Esophagus (tissue), 2 donors: ENCODE results near the gene MORN5. TPM values are rescaled to one million over a fixed set of nuclear protein-coding genes. Genes with fewer than 3 reads are reported as not detected.

Source experiments
- H3K27ac ChIP-seq, 2 donors: one replicate each; pipeline ENCODE4 v1.5.1; 2013; ENCODE audit warnings: low read depth in 2 of 2, mild to moderate bottlenecking in 2 of 2, inconsistent platforms in 1 of 2, low read length in 1 of 2, moderate library complexity in 1 of 2
- H3K27me3 ChIP-seq, 2 donors: one replicate each; pipeline ENCODE4 v1.6.1; 2013; ENCODE audit warnings: low read length in 2 of 2, control low read depth in 1 of 2, mild to moderate bottlenecking in 1 of 2; ENCODE audit not compliant: insufficient read depth in 2 of 2, control insufficient read depth in 1 of 2
- H3K36me3 ChIP-seq, 2 donors: one replicate each; pipeline ENCODE4 v1.6.1; 2013; ENCODE audit warnings: low read length in 1 of 2; ENCODE audit not compliant: control insufficient read depth in 2 of 2, insufficient read depth in 2 of 2
- H3K4me1 ChIP-seq, 2 donors: one replicate each; pipeline ENCODE4 v1.6.1; 2013; ENCODE audit warnings: low read length in 1 of 2; ENCODE audit not compliant: control insufficient read depth in 2 of 2, insufficient read depth in 2 of 2
- H3K4me3 ChIP-seq, 2 donors: one replicate each; pipeline ENCODE4 v1.5.1; 2013; ENCODE audit warnings: low read length in 2 of 2, mild to moderate bottlenecking in 2 of 2, low read depth in 1 of 2, moderate library complexity in 1 of 2
- H3K9me3 ChIP-seq, 2 donors: one replicate each; pipeline ENCODE4 v1.6.1; 2013; ENCODE audit warnings: mild to moderate bottlenecking in 2 of 2, low read depth in 1 of 2, low read length in 1 of 2, moderate library complexity in 1 of 2; ENCODE audit not compliant: control insufficient read depth in 2 of 2, insufficient read depth in 1 of 2
- WGBS, 2 donors: extraction: QIAGEN DNeasy Blood & Tissue Kit; methylation state at CpG; one replicate each; pipeline ENCODE4 v1.1.7; 2013; 5-methylcytosine and 5-hydroxymethylcytosine counted together
- polyA plus RNA-seq, 2 donors: library from polyadenylated mRNA; stranded (reverse); fragments of 200-250 nt; gene quantifications; one replicate each; pipeline ENCODE4 v1.2.3, GENCODE V29; 2013
- donor health status: healthy with polysubstance abuse.
- donor health status: Bipolar disorder and iron deficiency.

The MORN5 gene
- polyA plus RNA-seq, 2 donors: 0.69 to 2.3 TPM

DNA sequence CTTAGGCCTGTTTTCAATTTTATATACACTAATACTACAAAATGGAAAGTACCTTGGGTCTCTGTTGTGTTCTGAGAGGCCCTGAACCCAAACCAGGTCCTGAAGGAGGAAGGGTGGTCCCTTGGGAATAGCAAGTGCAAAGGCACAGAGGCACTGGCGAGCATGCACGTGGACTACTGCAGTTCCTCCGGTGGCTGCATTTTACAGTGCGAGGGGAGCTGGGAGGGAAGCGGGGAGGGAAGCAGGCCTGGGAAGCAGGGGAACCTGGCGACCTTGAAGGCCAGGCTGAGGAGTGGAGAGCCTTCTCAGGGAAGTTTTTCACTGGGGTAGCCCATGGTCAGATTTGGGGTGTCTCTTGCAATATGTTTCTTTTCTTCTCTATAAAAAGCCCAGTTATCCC lies 33.9 kb downstream of the MORN5 start:
- H3K4me3 ChIP-seq: no peak overlapping the region
- no peak overlapping the region for H3K27ac ChIP-seq
- WGBS, 2 donors: 88 to 92% methylated on average over 6 of the region's 6 CpGs
- H3K4me1 ChIP-seq: peaks cover 0 to 10% of the 10 kb centered on the region in 2 donors
- peaks cover 0 to 3% of the 10 kb centered on the region in 2 donors for H3K9me3 ChIP-seq
- H3K27me3 ChIP-seq: no peaks in the 10 kb centered on the region
- H3K36me3 ChIP-seq: no peaks in the 10 kb centered on the region

DNA sequence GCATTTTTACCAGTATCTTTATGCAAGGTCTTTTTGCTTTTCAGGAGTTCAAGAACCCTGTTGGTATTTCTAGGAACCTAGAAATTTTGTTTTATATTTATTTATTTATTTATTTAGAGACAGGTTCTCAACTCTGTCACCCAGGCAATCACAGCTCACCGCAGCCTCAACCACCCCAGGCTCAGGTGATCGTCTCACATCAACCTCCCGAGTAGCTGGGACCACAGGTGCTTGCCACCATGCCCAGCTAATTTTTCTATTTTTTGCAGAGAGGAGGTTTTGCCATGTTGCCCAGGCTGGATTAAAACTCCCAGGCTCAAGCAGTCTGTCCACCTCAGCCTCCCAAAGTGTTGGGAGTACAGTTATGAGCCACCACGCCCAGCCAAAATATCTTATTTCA lies 36.2 kb downstream of the MORN5 start:
- Histone ChIP-seq H3K27me3 (no peaks in the 10 kb centered on the region), H3K4me3 (no peak overlapping the region), H3K36me3 (no peaks in the 10 kb centered on the region), H3K9me3 (peaks cover 0 to 3% of the 10 kb centered on the region in 2 donors), H3K27ac (no peak overlapping the region), H3K4me1 (peaks cover 0 to 7% of the 10 kb centered on the region in 2 donors)
- 89 to 93% methylated on average over 4 of the region's 4 CpGs for WGBS, 2 donors

DNA sequence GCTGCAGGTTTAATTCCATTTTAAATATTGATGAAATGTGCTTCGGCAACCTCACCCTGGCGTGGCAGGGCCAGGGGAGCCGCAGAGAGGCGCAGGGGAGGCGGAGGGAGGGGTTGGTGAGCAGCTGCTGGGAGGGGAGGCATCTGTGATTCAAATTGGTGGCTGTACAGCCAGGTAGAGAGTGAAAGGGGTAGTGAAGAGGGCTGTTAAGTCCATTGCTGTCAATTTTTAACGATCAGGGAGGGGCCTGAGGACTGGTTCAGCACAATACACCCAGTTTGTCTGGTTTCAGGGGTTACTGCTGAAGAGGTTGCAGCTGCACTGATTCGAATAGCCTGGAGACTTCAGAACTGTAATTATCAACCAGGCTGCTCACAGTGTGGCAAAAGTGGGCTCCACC lies 37.7 kb downstream of the MORN5 start:
- H3K4me1 ChIP-seq: peaks cover 0 to 2% of the 10 kb centered on the region in 2 donors
- no peak overlapping the region for H3K27ac ChIP-seq
- H3K36me3 ChIP-seq: no peaks in the 10 kb centered on the region
- 50 to 62% methylated on average over 7 of the region's 7 CpGs for WGBS, 2 donors
- no peak overlapping the region for H3K4me3 ChIP-seq
- peaks cover 0 to 3% of the 10 kb centered on the region in 2 donors for H3K9me3 ChIP-seq
- H3K27me3 ChIP-seq: no peaks in the 10 kb centered on the region

DNA sequence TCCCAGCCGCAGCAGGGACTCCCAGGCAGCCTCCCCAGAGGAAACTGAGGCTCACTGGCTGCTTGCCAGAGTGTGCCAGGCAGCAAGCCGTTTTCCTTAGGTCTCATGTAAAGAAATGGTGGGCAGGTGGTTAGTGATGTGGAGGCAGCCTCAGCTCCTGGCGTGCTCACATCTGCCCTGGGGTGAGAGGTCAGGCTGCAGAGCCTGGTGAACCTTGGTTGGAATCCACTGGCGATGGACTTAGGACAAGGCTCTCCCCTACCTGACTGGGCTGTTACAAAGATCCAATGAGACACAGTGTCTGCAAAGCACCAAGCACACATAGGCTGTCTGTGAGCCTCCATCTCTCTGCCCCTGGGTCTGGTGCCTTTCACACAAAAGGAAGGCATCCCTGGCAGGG lies 38.2 kb downstream of the MORN5 start:
- no peaks in the 10 kb centered on the region for H3K36me3 ChIP-seq
- WGBS, 2 donors: 63 to 80% methylated on average over 4 of the region's 4 CpGs
- H3K4me3 ChIP-seq: no peak overlapping the region
- no peaks in the 10 kb centered on the region for H3K4me1 ChIP-seq
- H3K27me3 ChIP-seq: no peaks in the 10 kb centered on the region
- no peak overlapping the region for H3K27ac ChIP-seq
- H3K9me3 ChIP-seq: peaks cover 0 to 3% of the 10 kb centered on the region in 2 donors

DNA sequence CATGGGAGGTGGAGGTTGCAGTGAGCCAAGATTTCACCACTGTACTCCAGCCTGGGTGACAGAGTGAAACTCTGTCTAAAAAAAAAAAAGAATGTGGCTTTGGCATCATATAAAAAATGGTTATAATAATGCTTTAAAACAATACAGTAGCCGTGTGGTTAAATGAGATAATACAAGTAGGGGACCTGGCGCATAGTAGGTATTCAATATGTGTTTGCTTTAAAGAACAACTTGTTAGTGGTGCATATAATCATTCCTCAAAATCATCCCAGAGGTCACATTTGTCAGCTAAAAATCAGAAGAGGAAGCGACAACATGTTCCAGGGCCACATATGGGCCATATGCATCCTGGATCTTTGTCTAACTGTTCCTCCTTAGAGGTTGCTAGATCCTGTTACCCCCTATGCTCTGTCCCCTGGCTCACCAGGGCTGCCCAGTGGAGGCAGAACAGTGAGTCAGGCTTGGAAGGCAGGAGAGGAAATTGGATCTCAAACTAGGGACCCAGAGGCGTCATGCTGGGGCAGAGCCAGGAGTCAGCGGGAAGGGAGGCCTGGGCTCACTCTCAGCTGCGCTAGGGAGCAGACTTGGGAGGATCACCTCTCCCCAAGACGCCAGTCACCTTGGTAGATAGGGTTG lies 41.4 kb downstream of the MORN5 start:
- Histone ChIP-seq H3K4me1 (no peaks in the 10 kb centered on the region), H3K36me3 (no peaks in the 10 kb centered on the region), H3K4me3 (no peak overlapping the region), H3K27me3 (no peaks in the 10 kb centered on the region), H3K9me3 (peaks cover 0 to 3% of the 10 kb centered on the region in 2 donors), H3K27ac (no peak overlapping the region)
- 77 to 84% methylated on average over 7 of the region's 7 CpGs for WGBS, 2 donors

DNA sequence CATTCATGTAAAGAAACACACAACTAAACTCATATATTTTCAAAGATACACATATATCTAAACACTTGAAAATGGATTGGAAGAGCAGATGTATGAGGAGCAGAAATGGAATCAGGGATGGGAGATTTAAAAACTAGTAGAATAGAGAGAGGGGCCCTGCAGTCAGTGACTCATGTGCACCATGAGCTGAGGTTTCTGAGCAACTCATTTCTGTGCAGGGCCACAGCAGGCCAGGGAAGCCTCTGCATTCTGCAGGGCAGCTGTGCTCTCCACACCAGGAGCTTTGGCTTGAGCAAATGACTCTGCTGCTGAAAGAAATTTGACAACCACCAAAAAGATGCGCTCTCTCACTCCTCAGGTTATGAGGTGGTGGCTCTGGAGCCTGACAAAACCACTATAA lies 41.9 kb downstream of the MORN5 start:
- H3K4me3 ChIP-seq: no peak overlapping the region
- H3K27ac ChIP-seq: no peak overlapping the region
- no peaks in the 10 kb centered on the region for H3K36me3 ChIP-seq
- no peaks in the 10 kb centered on the region for H3K27me3 ChIP-seq
- WGBS, 2 donors: 94 to 100% methylated on average over 1 of the region's 1 CpG
- H3K9me3 ChIP-seq: peaks cover 0 to 3% of the 10 kb centered on the region in 2 donors
- no peaks in the 10 kb centered on the region for H3K4me1 ChIP-seq

DNA sequence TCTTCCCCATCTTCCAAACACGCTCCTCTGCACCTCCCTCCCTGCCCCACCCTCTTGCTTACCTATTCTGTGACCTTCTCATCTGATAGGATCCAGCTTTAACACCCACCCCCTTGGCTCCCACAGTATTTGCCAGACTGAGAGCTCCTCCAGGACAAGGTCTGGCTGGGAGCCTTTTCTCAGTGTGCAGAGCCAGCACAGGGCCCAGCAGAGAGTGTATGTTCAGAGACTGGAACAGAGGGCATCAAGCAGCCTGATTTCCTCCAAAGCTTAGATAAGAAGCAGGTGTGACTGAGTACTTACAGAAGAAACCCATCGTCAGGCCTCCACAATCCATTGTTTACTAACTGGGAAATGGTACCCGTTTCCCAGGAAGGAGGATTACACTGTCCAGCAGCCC lies 42.4 kb downstream of the MORN5 start:
- 65 to 68% methylated on average over 3 of the region's 3 CpGs for WGBS, 2 donors
- Histone ChIP-seq H3K27me3 (no peaks in the 10 kb centered on the region), H3K4me1 (no peaks in the 10 kb centered on the region), H3K27ac (no peak overlapping the region), H3K36me3 (no peaks in the 10 kb centered on the region), H3K4me3 (no peak overlapping the region), H3K9me3 (peaks cover 0 to 3% of the 10 kb centered on the region in 2 donors)

DNA sequence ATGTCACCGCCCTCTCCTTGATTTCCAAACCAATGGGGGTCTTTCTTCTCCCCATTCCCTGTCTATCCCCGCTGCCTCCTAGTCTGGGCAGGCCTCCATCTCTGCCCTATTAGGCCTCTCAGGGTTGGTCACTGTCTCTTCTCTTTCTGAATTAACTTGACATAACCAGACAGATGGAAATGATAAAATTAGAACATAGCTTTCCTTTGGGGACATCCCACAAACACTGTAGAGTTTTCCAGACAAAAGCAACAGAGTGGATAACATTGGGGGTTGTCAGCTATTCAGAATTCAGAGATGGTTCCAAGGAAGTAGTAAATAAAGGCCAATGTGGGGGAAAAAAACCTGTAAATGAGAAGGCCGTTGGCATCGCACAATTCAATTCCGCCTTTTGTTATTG lies 44.3 kb downstream of the MORN5 start:
- Histone ChIP-seq H3K36me3 (no peaks in the 10 kb centered on the region), H3K4me3 (no peak overlapping the region), H3K27ac (no peak overlapping the region), H3K9me3 (no peaks in the 10 kb centered on the region), H3K27me3 (no peaks in the 10 kb centered on the region), H3K4me1 (no peaks in the 10 kb centered on the region)
- WGBS, 2 donors: 94 to 96% methylated on average over 5 of the region's 5 CpGs

DNA sequence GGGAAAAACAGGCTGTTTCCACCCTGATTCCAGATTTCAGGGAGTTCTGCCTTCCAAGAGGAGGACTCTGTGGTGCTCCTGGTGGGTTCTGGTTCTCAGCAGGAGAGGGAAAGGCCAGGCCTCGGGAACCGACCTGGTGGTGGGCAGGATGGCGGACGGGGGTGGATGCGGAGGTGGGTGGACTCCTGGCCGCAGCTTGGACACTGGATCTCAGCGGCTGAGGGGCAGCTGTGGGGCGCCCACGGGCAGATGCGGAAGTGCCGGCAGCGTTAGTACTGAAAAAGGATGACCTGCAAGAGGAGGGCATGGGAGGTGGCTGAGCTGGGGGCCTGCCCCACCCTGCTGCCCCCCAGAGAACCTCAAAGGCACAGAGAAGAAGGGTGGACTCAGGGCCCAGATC lies 44.8 kb downstream of the MORN5 start:
- no peaks in the 10 kb centered on the region for H3K4me1 ChIP-seq
- H3K36me3 ChIP-seq: no peaks in the 10 kb centered on the region
- no peak overlapping the region for H3K27ac ChIP-seq
- no peaks in the 10 kb centered on the region for H3K27me3 ChIP-seq
- WGBS, 2 donors: 92 to 94% methylated on average over 12 of the region's 12 CpGs
- no peak overlapping the region for H3K4me3 ChIP-seq
- H3K9me3 ChIP-seq: no peaks in the 10 kb centered on the region

DNA sequence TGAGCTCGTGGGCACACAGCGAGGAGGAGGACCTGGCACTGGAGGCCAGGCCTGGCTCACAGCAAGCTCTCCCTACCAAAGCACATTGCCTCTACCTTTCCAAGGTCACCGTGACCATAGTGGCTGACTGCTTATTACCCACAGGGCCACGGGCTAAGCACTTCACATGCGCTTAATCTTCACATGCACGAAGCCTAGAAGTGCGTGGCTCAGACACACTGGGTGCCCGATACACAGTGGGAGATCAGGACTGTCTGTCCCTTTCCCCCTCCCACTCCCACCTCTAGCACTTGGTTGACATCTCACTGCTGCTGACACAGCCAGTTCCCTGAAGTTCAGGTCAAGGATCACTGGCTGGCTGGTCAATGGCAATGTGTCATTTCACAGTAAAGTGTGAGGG lies 45.5 kb downstream of the MORN5 start:
- H3K9me3 ChIP-seq: no peaks in the 10 kb centered on the region
- no peaks in the 10 kb centered on the region for H3K4me1 ChIP-seq
- H3K27me3 ChIP-seq: no peaks in the 10 kb centered on the region
- 93 to 95% methylated on average over 8 of the region's 8 CpGs for WGBS, 2 donors
- H3K27ac ChIP-seq: no peak overlapping the region
- no peaks in the 10 kb centered on the region for H3K36me3 ChIP-seq
- H3K4me3 ChIP-seq: no peak overlapping the region
